Measurements from ENCODE around the gene METTL26.

The METTL26 gene

GRCh38 chr16:595094-595528 is 41.0 kb downstream of the METTL26 start:
- no peak for DNase-seq (ENCODE audit: low read depth)

- no peak for DNase-seq (ENCODE audit: low read depth)
These were observed 42.3 kb downstream of the METTL26 start for GRCh38 chr16:593807-594206.

- no peak for DNase-seq (ENCODE audit: low read depth)
These were observed 42.7 kb downstream of the METTL26 start for GRCh38 chr16:593406-593805.

- no peak for DNase-seq (ENCODE audit: low read depth)
These were observed 43.4 kb downstream of the METTL26 start for GRCh38 chr16:592518-593306.

- no peak for DNase-seq (ENCODE audit: low read depth)
These were observed 44.1 kb downstream of the METTL26 start for GRCh38 chr16:591892-592517.

- DNase-seq (ENCODE audit: low read depth) = no peak
These were observed 44.9 kb downstream of the METTL26 start for GRCh38 chr16:591231-591630.

GRCh38 chr16:590815-591200 is 45.3 kb downstream of the METTL26 start:
- no peak for DNase-seq (ENCODE audit: low read depth)

- DNase-seq (ENCODE audit: low read depth) = no peak
These were observed 45.8 kb downstream of the METTL26 start for GRCh38 chr16:590188-590814.

GRCh38 chr16:589658-590187 is 46.4 kb downstream of the METTL26 start, which contains the start of gene RAB40C:
TSS of gene RAB40C (plus strand) at chr16:590066. CDS start at chr16:590292, 226 bp downstream.
- DNase-seq (ENCODE audit: low read depth) = peak; percentile 98

GRCh38 chr16:588889-589657 is 47.0 kb downstream of the METTL26 start:
- peak; percentile 96 for DNase-seq (ENCODE audit: low read depth)

GRCh38 chr16:588639-588888 is 47.5 kb downstream of the METTL26 start:
- DNase-seq (ENCODE audit: low read depth) = peak; percentile 29

GRCh38 chr16:586645-587590 is 49.2 kb downstream of the METTL26 start:
- no peak for DNase-seq (ENCODE audit: low read depth)

- DNase-seq (ENCODE audit: low read depth) = no peak
These were observed 50.0 kb downstream of the METTL26 start for GRCh38 chr16:586047-586644.

GRCh38 chr16:585351-585750 is 50.8 kb downstream of the METTL26 start:
- DNase-seq (ENCODE audit: low read depth) = no peak
